ENCODE results near the gene MAP3K12.
A peak's percentile ranks its signal among the peaks of the same experiment; 100 is the strongest.

MAP3K12 gene

DNA sequence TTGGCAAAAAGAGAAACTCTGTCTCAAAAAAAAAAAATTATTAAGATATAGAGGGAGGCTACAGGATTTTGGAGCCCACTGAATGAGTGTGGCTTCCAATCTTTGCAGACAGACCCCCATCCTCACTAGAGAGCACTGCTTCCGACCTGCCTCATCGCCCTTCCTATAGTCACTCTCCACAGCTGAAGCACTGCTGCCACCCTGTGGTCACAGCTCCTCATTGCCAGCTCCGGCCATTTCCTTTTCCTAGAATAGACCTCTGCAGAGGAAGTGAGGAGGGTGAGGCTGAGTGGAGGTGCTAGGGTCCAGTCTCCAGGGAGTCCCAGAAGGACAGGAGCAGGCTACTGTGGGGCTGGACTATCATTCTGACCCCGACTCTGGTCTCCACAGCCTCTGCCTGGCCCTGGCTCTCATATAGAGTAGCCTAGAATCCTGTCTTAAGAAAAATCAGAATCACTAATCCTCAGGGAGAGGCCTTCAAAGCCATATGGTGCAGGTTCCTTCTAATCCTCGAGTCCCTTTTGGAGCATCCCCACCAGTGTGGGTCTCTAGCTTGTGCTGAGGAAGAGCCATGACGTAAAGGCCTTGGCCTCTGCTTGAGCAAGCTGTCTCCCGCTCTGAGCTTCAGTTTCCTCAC is 9.4 kb upstream of the MAP3K12 start:
- peak; percentile 88 for DNase-seq (ENCODE audit: low spot score)

DNA sequence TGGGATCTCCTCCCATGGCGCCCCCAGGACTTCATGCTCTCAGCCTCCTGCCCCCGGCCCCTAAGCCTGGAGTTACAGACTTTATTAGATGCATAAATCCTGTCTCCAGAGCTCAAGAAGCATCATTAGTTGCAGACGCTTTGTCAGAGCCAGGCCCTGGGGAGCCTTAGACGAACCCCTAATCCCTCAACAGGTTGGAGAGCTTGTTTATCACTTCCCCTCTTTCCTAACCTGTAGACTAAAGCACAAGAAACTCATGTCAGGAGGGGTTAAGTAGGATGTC is 8.3 kb upstream of the MAP3K12 start:
- DNase-seq (ENCODE audit: low spot score), result no peak

DNA sequence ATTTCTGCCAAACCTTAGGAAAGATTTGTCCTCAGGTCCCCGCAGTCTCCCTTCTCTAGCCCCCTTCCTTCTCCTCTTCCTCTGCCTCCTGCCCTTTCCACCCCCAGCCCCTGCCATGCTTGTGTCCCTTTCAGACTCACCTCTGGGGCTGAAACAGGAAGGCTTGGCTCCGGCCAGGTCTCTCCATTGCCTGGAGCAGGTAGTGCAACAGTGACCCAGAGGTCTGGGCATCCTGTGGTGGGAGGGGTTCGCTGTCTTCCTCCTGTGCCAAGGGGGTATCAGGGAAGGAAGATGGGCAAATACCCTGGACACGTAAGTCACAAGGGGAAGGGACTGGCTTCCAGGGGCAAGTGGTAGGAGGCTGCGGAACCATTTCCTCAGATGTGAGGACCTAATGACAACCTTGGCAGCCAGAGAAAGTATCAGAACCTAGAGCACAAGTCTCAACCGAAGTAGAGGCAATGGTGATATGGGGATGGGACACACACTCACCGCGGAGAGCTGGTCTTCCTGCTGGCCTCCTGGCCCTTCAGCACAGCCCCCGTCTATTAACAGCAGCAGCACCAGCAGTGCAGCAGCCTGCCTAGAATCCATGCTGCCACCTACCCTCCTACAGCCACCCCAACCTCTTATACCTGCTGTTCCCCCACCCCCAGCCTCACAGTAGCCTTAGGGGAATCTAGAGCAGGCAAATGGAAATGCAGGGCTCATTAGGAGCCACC is 7.8 kb upstream of the MAP3K12 start, which contains the start of gene NPFF:
NPFF (minus strand) TSS at position 604 of the 722 bp plus-strand sequence; CDS start at position 594, 10 bp downstream.
- DNase-seq (ENCODE audit: low spot score), result no peak

DNA sequence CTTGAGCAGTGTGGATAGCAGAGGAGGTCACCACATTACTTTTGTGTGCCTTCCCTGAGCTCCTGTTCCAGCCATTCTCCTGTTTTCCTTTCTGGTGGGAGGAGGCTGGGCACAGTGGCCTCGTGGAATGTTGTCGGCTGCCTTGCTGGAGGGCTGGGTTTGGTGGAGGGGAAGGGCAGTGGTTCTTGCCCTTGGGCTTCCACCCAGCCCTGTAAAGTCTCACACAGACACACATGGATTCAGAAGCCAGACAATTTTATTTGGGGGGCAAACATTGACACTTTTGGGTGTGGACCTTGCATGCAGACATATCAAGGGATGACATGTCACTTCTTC is 7.2 kb upstream of the MAP3K12 start:
- DNase-seq (ENCODE audit: low spot score), result no peak

DNA sequence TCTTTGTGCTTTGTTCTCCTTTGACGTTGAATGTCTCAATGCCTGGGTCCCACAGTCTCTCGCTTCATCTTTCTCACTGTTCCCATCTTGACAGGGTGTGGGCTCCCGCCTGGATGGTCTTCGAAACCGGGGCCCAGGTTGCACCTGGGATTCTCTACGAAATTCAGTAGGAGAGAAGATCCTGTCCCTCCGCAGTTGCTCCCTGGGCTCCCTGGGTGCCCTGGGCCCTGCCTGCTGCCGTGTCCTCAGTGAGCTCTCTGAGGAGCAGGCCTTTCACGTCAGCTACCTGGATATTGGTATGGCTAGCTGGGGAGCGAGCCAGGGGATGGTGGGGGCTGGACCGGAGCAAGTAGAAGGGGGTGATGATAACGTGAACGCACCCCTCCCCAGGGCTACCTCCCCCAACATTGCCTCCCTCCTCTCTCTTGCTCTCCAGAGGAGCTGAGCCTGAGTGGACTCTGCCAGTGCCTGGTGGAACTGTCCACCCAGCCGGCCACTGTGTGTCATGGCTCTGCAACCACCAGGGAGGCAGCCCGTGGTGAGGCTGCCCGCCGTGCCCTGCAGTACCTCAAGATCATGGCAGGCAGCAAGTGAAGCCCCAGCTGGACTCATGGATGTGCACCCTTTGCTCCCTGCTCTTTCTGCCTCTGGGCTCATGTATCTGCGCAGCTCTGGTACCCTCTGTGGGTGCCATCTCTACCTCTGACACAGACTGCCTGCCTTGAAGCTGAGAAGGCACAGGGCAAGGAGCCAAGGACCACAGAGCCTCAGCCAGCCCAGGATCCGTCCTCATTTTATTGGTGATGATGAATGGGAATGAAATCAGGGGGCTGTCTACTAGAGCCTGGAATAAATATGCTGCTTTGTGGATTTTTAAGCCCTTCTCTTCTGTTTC is 6.5 kb upstream of the MAP3K12 start:
- no peak for DNase-seq (ENCODE audit: low spot score)

DNA sequence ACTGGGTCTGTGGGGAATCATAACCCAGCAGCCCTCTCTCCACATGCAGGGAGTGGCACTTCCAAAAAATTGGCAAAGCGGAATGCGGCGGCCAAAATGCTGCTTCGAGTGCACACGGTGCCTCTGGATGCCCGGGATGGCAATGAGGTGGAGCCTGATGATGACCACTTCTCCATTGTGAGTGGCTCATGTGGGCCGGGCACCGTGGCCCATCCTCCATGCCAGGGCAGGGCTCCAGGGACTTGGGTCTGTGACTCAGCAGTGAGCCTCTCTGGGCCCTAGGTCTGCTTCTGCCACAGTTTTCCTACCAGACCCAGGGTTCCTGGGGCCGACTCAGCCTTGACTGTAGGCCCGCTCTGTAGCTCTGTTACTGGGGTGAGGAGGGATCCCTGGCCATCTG is 5.8 kb upstream of the MAP3K12 start:
- no peak for DNase-seq (ENCODE audit: low spot score)

DNA sequence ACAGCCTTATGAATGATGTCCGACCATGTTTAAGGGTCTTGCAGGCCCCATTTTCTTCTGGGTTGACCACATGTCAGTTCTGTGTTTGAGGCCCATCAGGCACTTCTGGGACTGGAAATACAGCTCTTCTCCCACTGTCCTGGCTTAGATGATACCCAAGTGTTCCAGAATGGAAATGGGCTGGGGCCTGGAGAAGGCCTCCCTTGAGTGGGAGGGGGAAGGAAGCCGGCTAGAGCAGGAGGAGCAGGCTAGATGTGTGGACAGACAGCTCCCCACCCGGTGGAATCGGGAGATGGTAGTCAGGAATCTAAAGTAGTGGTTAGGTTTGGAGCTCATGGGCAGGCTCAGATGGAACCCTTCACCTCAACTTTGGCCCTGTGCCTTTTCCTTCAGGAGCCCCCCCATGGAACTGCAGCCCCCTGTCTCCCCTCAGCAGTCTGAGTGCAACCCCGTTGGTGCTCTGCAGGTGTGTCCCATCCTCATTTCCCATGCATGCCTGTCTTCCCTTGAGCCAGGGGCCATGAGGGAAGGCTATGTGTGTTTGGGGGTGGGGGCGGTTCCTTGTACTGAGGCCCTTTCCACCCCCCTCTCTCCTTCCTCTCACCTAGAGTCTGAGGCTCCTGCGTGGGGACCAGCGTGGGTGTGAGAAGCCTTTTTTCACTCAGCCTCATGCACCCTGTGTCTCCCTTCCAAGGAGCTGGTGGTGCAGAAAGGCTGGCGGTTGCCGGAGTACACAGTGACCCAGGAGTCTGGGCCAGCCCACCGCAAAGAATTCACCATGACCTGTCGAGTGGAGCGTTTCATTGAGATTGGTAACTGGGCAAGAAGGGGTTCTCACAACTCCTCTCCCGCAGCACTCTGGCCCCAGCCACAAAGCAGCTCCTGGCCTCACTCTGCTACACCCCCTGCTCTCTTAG is 5.0 kb upstream of the MAP3K12 start:
- DNase-seq (ENCODE audit: low spot score), result no peak

DNA sequence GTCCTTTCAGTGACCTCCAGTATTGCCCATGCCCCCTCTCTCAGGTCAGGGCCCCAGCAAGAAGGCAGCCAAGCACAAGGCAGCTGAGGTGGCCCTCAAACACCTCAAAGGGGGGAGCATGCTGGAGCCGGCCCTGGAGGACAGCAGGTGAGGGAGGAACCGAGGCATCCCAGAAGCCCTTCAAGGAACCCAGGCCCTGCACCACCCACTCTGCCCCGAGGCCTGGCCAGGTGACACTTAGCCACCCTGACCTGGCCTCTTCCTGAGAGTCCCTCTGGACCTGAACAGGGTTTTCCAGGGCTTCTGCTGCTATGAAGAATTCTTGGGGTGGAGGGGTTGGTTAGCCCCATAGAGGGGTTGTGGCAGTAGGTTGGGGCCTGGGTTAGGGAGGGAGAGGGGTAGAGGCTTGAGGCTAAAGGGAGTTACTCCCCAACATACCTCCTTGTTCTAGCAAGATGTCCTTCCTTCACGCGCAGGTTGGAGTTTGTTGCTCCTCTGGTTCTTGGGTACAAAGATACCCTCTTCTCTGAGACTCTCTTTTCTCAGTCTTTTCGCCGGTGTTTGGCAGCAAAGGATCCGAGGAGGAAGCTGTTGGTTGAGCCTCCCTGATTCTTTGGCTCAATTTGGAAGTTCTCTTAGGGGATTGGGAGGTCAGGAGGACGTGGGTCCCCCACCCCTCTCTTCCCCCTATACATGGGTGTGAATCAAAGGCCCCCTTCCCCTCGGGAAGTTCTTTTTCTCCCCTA is 3.9 kb upstream of the MAP3K12 start:
- DNase-seq (ENCODE audit: low spot score), result no peak

DNA sequence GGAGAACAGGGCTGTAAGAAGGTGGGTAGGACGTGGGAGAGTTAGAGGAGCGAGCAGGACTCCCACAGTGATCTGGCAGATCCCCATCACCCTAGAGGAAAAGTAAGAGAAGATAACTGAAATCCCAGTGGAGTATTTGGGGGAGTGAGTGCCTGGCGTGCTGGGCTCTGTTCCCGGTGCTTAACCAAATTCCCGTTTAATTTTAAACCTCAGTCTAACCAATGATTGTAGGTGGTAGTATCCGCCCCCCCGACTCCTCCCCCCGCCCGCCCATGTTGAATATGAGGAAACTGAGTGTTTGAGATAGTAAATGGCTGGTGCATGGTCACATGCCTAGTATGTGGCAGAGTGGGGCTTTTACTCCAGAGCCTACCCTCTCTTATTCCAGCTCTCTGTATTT is 3.1 kb upstream of the MAP3K12 start:
- no peak for DNase-seq (ENCODE audit: low spot score)

DNA sequence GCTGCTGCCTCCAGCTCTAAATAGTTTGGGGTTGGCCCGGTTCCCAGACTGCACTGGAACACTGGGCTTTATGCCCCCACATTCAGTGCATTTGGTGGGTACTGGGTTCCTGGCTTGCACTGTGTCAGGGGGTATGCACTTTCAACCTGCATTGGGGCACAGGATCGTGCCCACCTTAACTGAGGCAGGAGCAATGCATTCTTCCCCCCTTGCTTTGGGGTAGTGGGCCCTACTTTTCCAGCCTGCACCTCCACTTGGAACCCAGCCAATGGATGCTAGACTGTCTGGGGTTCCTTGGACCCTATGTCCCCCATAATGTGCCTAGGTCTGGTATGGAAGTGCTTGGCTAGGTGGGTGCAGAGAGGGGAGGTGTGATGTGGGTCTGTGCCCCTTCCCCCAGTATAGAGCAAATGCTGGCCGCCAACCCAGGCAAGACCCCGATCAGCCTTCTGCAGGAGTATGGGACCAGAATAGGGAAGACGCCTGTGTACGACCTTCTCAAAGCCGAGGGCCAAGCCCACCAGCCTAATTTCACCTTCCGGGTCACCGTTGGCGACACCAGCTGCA is 2.4 kb upstream of the MAP3K12 start:
- DNase-seq (ENCODE audit: low spot score), result no peak

DNA sequence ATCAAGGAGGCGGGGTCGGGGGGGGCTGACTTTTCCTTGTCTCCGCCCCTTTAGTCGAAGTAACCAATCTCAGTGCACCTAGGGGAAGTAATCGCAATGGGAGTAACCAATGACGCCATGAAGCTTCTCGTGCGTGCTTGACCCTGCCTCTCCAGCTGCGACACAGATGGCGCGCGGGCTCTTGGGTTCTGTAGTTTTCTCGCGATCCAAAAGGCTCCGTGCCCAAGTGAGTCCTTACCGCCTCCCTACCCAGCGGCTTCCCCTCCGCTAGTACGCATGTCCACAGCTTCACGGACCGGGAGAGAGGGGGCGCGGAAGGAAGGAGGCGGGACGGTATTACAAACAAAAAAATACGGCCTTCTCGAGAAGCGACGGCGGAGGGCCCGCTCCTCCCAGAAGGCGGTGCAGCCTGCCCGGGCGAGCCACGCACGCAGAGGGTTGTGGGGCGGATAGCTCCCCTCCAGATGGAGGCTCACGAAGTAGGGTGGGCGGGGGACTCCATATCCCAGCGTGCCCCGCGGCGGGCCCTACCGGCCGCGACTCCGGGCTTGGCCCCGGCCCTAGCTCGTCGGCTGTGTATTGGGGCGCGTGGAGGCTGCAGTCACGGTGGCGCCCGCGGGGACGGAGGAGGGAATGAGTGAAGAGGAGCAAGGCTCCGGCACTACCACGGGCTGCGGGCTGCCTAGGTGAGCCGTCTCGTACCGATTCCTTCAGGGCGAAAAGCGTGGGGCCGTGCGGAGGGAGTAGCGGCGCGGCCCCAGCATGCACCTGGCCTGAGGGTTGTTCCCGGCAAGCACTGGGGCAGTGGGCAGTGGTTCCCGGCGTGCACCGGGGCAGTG is 1.7 kb upstream of the MAP3K12 start, which contains the start of gene TARBP2:
TARBP2 (plus strand) TSS at position 508 of the 839 bp plus-strand sequence; CDS start at position 634, 126 bp downstream.
- DNase-seq (ENCODE audit: low spot score), result peak; percentile 92

DNA sequence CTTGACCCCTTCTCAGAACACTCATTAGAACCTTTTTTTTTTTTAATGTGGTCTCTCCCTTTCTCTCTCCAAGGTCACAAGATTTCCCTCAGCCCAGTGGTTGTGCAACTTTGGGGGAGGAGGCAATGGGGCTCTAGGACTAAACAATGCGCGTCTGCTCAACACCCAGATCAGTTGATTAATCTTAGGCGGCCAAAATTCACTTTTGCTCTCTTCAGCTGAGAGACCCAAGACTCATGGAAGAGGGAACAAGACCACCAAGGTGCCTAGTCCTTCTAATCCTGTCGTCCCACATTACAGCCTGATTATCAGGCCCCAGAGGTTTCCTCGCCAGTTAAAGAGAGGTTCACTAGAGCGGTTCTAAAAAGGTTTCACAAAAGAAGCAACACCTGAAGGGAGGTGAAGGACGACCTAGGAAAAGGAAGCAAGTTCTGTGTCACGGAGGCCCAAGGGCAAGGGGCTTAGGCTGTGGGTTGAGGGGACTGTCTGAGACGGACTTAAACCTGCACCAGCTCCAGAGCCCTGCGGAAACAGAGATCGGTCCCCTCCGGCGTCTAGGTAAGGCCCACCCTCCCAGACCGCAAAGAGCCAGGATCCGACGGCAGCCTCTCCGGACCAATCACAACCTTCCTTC is 1.0 kb upstream of the MAP3K12 start:
- no peak for DNase-seq (ENCODE audit: low spot score)

DNA sequence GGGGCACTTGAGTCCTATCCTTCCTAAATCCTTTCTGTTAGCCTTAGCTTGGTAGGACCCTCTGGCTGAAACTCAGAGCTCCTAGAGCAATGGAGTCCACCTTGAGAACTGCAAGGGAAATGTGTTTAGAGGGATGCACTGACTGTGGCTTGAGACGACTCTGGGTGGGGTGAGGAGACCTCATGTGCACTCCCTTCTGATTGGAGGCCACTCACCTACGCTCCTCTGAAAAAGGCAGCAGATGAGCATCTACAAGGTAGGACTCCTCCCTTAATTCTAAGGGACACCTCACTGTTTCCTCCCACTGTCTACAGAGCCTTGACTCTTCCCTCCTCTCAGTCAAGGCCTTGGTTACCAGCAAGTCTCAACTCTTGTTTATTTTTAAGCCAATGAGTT is 1.0 kb downstream of the MAP3K12 start:
- no peak for DNase-seq (ENCODE audit: low spot score)

DNA sequence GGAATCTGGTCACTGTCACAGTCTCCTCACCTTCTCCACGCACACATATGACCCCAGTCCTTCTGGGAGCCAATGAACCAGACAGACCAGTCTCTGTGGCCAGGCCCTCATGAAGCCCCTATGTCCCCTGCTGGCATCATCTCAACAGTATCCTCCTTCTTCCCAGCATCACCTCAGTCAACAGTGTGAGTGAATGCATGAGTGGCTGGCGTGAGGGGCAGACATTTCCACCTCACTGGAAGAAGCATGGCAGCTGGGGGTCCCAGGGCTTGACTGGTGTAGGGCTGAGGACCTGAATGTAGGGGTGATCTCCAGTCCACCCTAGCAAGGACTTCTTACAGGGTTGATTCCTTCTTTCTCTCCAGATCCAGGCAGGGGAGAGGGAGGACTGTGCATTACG is 1.8 kb downstream of the MAP3K12 start:
- no peak for DNase-seq (ENCODE audit: low spot score)

DNA sequence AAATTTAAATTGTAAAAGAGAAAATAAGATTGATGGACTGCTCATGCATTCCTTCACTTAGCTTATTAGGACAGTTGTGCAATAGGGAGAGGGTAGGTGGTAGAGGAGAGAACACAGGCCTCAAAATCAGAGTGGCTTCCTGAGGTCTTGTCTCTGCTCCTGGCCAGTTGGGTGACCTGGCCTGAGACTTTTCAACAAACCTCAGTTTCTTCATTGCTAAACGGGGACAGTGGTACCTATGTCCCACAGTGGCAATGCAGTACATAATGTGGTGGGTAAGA is 2.6 kb downstream of the MAP3K12 start:
- DNase-seq (ENCODE audit: low spot score), result no peak

DNA sequence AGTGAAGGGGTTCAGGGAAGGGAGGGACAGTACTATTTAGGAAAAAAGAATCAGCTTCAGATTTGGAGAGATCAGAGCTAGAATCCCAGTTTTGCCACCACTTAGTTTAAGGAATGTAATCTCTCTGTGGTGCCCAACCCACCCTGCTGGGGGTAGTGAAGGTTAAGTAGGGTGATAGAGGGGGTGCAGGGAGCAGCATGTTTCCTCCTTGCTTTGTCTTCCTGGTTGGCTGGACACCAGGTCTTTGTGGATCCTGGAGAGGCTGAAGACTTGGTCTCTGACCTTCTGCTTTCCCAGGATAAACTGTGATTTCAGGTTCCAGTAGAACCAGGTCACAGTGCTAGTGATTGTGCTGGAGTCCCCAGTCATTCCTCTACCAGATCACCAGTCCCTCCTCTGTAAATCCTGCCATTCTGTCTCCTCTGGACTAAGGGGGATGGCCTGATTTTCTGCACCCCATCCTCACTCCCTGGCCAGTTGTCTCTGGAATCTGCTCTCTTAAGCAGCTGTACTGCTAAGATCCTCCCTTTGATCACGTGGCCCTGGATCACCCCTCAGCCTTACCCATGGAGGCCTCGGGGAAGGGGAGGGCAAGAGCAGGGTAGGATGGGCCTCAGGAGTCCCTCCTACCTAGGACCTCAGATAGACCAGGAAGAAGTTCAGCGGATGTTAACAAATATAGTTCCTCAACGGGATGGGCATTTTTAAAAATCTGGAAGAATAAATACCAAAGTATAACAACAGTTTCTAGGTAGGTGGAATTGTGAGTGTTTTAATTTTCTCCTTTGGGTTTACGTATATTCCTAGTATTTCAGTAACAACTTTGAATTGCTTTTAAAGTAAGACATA is 3.1 kb downstream of the MAP3K12 start:
- peak; percentile 36 for DNase-seq (ENCODE audit: low spot score)

DNA sequence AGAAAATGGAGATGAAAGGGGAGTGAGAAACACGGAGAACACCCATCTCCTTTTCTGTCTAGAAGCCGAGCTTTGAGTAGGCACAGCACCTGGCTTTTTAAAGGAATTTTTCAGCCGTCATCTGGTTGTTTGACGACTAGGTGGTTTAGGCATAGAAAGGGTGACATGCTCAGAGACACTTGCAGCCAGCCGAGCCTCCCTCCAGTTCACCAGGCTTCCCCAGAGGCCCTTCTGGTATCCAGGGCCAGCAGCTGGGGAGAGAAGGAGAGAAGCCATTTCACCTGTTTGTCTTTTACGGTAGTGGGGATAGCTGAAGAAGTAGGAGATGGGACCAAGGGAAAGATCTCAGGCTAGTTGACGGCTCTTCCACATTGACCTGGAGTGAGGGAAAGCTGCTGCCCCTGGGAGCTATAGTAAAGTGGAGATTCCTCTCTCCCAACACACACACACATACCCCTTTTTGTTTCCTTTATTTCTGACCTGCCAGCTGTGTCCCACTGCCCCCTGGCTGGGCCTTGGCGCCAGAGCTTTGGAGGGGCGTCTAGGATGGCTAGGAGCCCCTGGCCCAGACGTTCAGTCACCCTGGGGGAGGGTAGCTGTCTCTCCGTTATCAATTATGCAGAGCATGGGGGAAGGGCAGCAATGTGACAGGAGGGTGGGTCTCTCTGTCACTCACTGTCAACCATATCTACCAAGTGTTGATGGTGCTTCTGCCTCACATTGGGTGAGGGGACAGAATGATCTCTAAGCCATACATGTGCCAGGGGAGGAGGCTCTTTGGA is 5.5 kb downstream of the MAP3K12 start:
- no peak for DNase-seq (ENCODE audit: low spot score)

Data from iPS-NIHi11 (cell line).